Mucosa of stomach (tissue), 1 donor: ENCODE results near the gene PAXX.

Experiments used
- H3K27me3 ChIP-seq: one replicate; pipeline ENCODE4 v1.7.0; 2013; ENCODE audit warnings: mild to moderate bottlenecking, low read length; ENCODE audit not compliant: control insufficient read depth, insufficient read depth
- H3K36me3 ChIP-seq: one replicate; pipeline ENCODE4 v1.7.0; 2013; ENCODE audit warnings: low read length; ENCODE audit not compliant: control insufficient read depth, insufficient read depth
- H3K4me1 ChIP-seq: one replicate; pipeline ENCODE4 v1.7.0; 2013; ENCODE audit warnings: mild to moderate bottlenecking, low read length; ENCODE audit not compliant: control insufficient read depth, insufficient read depth
- H3K4me3 ChIP-seq: one replicate; pipeline ENCODE4 v1.7.0; 2013; ENCODE audit warnings: low read length
- H3K9ac ChIP-seq: one replicate; pipeline ENCODE4 v1.7.0; 2013; ENCODE audit warnings: mild to moderate bottlenecking, low read length, moderate library complexity
- H3K9me3 ChIP-seq: one replicate; pipeline ENCODE4 v1.7.0; 2013; ENCODE audit warnings: mild to moderate bottlenecking, low read length, moderate library complexity; ENCODE audit not compliant: control insufficient read depth
- donor health status: Pancreatic carcinoma.

Gene PAXX

DNA sequence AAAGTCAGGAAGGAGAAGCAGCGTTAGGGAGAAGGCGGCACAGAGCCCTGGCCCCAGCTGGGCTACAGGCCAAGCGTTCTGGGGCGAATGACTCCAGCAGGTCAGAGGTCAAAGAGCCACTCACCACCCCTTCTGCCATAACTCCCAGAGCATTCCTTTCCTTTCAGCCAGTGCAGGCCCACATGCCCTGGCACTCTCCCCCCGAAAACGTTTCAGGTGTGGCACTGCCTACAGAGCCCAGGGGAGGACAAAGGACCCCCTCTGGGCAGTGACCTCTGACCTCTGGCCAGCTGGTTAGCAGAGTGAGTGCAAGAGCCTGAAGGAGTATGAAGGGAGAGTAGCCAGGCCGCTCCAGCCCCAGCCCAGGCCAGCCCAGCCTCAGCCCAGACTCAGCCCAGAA, 30.9 kb downstream of the PAXX start:
- Histone ChIP-seq H3K27me3 (no peaks in the 10 kb centered on the region), H3K9ac (no peak overlapping the region), H3K36me3 (no peaks in the 10 kb centered on the region), H3K4me1 (peaks cover 45% of the 10 kb centered on the region), H3K9me3 (no peaks in the 10 kb centered on the region), H3K4me3 (no peak overlapping the region)

DNA sequence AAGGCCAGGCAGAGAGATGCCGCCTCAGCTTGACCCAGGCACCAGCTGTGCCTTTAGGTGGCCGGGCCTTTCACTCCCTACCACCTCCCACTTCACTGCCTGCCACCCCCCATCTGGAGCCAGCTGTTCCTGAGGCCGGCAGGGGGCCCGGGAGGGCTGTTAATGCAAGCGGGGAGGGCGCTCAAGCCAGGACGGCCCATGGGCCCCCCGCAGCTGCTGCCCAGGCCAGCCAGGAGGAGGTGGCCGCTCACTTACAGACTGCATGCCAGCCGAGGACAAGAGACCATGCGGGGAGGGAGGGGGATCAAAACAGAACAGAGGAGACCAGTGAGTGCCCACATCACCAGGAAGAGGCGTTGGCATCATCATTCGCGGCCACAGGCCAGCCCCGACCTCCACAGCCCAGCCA, 31.4 kb downstream of the PAXX start:
- no peaks in the 10 kb centered on the region for H3K9me3 ChIP-seq
- H3K4me3 ChIP-seq = no peak overlapping the region
- H3K4me1 ChIP-seq = peaks cover 48% of the 10 kb centered on the region
- no peaks in the 10 kb centered on the region for H3K27me3 ChIP-seq
- H3K36me3 ChIP-seq = no peaks in the 10 kb centered on the region
- no peak overlapping the region for H3K9ac ChIP-seq

DNA sequence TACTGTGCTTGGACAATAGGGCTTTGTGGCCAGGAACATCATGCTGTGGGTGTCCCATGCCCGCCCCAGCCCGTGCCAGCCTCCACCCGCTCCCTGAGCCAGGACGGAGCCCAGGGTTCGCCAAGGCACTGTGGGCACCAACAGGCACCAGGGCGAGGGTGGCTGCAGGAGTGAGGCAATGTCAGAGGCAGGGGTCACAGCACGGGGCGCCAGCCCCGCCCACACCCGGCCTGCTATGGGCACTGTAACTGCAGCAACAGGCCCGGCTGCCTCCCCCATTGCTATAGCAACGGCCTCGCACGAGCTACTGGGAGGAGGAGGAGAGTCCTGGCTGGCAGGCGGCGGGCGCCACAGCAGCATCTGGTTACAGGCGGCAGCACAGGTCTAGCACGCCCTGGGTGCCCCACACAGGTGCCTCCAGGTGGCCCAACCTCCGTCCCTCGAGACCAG, 33.3 kb downstream of the PAXX start:
- Histone ChIP-seq H3K9me3 (no peaks in the 10 kb centered on the region), H3K9ac (no peak overlapping the region), H3K4me3 (no peak overlapping the region), H3K4me1 (peaks cover 58% of the 10 kb centered on the region), H3K27me3 (no peaks in the 10 kb centered on the region), H3K36me3 (no peaks in the 10 kb centered on the region)

DNA sequence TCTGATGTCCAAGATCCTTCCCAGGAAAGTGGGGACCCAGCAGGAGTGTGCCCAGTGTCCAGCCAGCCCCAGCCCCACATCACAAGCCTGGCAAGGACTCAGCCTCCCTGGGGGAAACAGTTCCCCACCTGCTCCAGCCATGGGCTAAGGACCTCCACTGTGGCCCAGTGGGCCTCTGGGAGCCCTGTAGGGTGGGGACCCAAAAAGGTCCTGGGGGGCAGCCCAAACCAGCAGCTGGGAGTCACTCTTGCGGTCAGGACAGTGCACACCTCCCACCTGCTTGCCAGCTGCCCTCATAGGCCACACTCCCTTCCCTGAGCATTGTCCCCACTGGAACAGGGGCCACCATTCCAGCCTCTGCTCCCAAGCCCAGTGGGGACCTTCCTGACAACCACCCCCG, 34.2 kb downstream of the PAXX start:
- peaks cover 58% of the 10 kb centered on the region for H3K4me1 ChIP-seq
- no peaks in the 10 kb centered on the region for H3K36me3 ChIP-seq
- H3K4me3 ChIP-seq = no peak overlapping the region
- no peaks in the 10 kb centered on the region for H3K27me3 ChIP-seq
- H3K9me3 ChIP-seq = no peaks in the 10 kb centered on the region
- H3K9ac ChIP-seq = no peak overlapping the region

DNA sequence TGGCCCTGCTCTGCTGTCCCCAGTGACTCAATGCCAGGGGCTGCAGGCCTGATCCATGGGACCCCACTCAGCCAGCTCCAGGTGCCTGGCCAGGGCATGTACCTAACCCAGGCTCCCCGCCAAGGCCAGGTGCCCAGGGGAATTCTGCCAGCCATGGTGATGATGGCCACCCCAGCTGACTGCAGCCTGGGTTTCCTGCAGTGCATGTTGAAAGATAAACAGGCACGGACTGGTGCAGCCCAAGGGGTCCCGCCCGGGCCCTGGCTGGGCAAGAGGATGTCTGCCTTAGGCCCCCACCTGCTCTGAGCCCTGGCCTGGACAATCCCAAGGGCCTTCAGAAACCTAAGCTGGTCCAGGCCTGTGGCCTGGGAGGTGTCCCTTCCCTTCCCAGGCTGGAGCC, 34.6 kb downstream of the PAXX start:
- no peak overlapping the region for H3K9ac ChIP-seq
- no peaks in the 10 kb centered on the region for H3K36me3 ChIP-seq
- H3K27me3 ChIP-seq = no peaks in the 10 kb centered on the region
- H3K4me3 ChIP-seq = no peak overlapping the region
- peaks cover 58% of the 10 kb centered on the region for H3K4me1 ChIP-seq
- no peaks in the 10 kb centered on the region for H3K9me3 ChIP-seq

DNA sequence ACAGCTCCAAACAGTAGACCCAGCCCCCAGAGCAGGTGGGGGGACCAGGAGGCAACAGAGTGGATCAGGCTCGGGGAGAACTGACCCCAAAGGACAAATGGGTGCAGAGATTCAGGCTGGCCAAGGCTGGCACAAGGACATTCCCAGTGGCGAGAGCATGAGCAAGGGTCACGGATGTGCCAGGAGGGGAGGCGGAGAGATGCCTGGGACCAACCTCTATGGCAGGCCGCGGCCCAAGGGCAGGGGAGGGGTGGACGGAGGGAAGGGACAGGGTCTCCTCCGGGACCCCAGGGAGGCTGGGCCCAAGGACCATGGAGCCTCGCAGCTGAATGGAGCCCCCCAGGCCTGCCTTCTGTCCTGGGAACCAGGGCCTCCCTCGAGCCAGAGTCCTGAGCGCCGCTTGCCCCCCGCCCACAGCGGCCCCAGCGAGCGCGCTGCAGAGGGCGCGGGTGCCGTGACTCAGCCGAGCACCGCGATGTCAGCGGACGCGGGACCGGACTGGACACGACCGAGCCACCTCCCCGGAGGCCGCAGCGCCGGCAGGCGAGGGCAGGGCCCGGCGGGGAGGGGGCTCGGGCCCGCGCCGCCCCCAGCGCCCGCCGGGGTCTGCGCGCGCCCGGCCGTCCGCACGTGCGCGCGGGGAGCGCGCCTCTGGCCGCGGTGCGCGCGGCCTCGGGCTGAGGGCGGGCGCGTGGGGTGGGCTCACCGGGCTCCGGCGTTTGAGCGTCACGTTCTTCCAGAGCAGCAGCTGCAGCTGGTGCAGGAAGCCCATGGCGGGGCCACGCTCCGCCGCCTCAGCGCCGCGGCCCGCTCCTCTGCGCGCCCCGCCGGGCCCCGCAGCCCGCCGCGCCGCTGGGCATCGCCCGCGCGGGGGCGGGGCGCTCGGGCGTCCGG, 35.4 kb downstream of the PAXX start, which contains the start of gene ABCA2:
Gene ABCA2, minus strand, starts transcription at position 869 of the 894 bp plus-strand sequence. Its CDS starts 97 bp downstream, at position 772.
- no peaks in the 10 kb centered on the region for H3K27me3 ChIP-seq
- H3K9ac ChIP-seq = peak within 1 kb of the TSS; percentile 64
- H3K4me1 ChIP-seq = peaks cover 55% of the 10 kb centered on the region
- no peaks in the 10 kb centered on the region for H3K9me3 ChIP-seq
- peak within 1 kb of the TSS; percentile 46 for H3K4me3 ChIP-seq
- H3K36me3 ChIP-seq = no peaks in the 10 kb centered on the region

DNA sequence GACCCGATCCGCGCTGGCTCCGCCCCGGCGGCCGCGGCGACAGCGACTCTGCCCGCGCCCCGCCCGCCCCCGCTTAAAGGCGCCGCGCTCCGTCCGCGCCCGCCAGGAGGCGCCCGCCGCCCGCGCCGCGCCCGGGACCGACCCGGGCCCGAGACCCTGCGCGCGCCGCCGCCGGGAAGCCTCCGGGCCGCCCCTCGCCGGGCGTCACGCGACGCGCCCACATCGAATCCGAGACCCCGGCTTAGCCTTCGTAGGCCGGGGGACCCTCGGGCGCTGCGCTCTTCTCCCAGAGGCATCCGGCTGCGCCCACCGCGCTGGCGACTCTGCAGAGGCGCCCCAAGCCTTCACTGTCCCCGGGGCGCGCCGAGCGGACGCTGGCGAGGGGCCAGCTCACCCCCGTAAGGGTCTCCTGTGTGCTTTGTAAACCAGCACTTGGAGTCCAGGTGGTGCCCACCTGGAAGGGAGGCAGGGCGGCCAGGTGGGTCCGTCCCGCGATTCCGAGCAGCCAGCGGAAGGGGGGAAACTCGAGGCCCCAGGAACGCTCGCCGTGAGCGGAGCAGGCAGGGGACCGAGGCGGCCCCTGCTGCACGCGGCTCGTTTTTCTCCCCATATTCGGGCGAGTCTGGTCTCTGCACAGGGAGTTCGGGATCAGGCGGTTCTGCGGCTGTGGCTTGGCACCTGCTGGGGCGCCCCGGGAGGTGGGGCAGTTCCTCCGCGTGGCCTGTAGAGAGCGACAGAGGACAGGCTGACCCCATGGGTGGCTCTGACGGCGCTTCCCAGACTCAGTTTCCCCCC, 36.2 kb downstream of the PAXX start:
- no peaks in the 10 kb centered on the region for H3K9me3 ChIP-seq
- peak overlapping the region; percentile 64 for H3K9ac ChIP-seq
- H3K4me1 ChIP-seq = peaks cover 48% of the 10 kb centered on the region

DNA sequence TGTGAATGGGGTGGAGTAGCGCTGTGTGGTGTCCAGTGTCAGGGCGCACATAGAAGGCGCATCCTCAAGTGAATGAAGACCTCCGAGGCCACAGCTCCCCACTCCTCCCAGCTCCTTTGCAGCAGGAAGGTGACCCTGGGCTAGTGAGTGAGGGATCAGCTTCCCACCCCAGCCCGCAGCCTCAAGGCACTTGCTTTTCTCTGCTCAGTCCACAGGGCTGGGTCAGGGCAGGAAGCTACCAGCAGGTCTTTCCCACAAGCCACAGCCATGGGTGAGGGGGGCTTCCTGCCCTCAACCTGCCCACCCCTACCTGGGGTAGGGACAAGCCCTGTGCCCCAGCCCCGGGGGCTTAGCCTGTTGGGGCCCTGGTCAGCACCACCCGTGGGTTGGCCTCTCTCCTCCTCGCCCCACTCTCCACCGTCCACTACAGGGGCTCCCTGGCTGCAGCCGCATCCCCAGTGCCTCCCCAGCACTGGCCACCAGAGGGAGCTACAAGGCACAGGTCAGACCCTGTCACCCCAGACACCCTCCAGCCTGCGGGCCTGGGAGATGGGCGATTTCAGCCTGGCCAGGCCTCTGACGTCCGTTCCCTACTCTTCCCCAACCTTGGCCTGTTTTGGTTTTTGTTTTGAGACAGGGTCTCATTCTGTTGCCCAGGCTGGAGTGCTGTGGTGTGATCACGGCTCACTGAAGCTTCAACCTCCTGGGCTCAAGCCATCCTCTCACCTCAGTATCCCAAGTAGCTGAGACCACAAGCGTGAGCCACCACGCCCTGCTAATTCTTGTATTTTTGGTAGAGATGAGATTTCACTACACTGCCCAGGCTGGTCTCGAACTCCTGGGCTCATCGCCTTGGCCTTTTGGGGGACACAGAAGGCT, 37.1 kb downstream of the PAXX start:
- Histone ChIP-seq H3K9ac (peak overlapping the region; percentile 64), H3K27me3 (no peaks in the 10 kb centered on the region), H3K4me1 (peaks cover 48% of the 10 kb centered on the region), H3K9me3 (no peaks in the 10 kb centered on the region), H3K4me3 (peak overlapping the region; percentile 15), H3K36me3 (no peaks in the 10 kb centered on the region)

More for the DNA sequence above, 36.2 kb downstream of the PAXX start:
- Histone ChIP-seq H3K36me3 (no peaks in the 10 kb centered on the region), H3K4me3 (peak overlapping the region; percentile 46), H3K27me3 (no peaks in the 10 kb centered on the region)

DNA sequence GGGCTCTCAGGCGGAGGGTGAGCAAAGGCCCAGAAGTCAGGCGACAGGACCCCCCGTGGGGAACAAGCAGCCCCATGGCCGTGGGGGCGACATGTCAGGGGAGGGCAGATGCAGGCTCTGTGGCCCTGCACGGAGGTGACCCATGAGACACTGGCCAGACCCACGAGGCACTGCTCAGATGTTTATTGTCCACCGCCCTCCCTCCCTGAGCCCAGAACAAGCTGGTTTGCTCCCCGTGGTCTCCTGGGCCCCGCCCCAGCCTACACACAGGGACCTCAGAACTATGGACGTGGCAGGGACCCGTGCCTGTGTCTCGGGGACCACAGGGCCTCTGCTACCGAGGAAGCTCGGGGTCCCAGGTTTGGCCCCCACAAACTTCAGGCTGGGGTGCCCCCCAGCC, 37.8 kb downstream of the PAXX start:
- Histone ChIP-seq H3K4me3 (no peak overlapping the region), H3K27me3 (peaks cover 4% of the 10 kb centered on the region), H3K4me1 (peaks cover 56% of the 10 kb centered on the region), H3K9me3 (no peaks in the 10 kb centered on the region), H3K36me3 (no peaks in the 10 kb centered on the region), H3K9ac (no peak overlapping the region)

DNA sequence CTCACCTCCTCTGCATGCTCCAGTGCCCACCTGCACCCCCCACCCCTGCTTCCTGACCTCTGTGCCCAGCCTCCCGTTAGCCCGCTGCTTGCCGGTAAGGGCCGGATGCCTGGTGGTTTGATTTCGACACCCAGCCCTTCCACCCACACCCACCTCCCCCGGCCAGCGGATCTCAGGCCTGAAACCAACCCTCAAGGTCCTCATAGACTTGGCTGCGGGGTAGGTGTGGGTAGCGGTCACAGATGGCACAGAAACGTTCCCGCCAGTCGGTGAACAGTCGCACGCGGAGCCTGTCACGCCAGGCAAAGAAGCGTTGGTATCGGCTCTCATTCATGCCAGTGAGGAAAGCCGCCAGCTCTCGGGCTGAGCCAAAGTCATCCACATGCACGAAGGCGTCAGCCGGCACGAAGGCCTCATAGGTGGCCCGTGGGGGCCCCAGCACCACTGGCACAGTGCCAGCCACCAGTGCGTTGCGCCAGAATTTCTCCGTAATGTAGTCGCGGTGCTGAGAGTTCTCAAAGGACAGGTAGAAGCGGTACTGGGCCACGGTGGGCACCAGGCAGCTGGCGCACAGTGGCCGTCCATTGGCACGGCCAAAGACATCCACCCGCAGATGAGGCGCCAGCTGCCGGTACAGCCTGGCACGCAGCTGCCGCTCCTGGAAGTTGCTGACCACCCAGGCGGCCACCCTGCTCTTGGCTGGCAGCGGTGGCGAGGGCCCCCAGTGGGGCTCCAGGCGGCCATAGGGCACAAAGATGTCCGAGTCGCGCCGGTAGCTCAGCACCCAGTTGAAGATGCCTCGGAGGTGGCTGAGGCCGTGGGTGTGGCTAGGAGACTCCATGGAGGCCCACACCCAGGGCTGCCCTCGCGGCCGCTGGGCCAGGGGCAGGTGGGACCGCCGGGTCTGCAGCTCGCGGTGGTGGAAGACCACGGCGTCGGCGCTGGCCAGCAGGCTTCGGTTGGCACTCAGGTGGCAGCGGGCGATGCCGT, 38.6 kb downstream of the PAXX start:
- Histone ChIP-seq H3K27me3 (peaks cover 8% of the 10 kb centered on the region), H3K36me3 (no peaks in the 10 kb centered on the region), H3K9me3 (no peaks in the 10 kb centered on the region), H3K4me1 (peaks cover 53% of the 10 kb centered on the region), H3K9ac (no peak overlapping the region), H3K4me3 (no peak overlapping the region)
